Heart left ventricle (tissue), 13 donors: Measurements from ENCODE around the gene FAHD2A.

Experiments
- CTCF ChIP-seq, 12 donors: fragments of 200-600 bp; sonication (generic) in 4 of 12; IDR thresholded peaks; one replicate each; pipeline versions ENCODE4 v1.5.0 to v1.8.0; 2018 to 2022; ENCODE audit warnings: antibody characterized with exemption in 12 of 12, mild to moderate bottlenecking in 5 of 12
- POLR2A ChIP-seq, 2 donors: fragments of 450-650 bp; IDR thresholded peaks; one replicate each; pipeline ENCODE4 v1.6.1; 2017; ENCODE audit warnings: antibody characterized with exemption in 2 of 2, mild to moderate bottlenecking in 2 of 2, moderate library complexity in 2 of 2
- donor health status: ischemic (EF 13 %, LVEDD 7.1; RV severe dilation, severe dysfunction).
- donor health status: DM: no; HTN: yes; CAD: no.
- donor health status: DM: no; HTN: no; CAD: no.
- donor health status: ischemic (EF 25% LVEDD 6.9; RV normal size, moderate dysfunction).
- donor health status: ischemic (EF 25% LVEDD 5.7; RV mildly dilated, moderate dysfunction).
- donor health status: ischemic (EF 35%, LVEDD 5.7; RV mildly dilated, moderate dysfunction).
- donor health status: nonischemic (EF 11% LVEDD 7.7; RV severe dilation, severe dysfunction).
- donor health status: DM: yes; HTN: yes; CAD: no.
- donor health status: PGD.
- donor health status: ischemic (EF 29% LVEDD 5.4; RV normal size, mild dysfunction).
- donor health status: nonischemic (EF 23%, LVEDD 6.1; RV moderate dilation, normal function).

DNA sequence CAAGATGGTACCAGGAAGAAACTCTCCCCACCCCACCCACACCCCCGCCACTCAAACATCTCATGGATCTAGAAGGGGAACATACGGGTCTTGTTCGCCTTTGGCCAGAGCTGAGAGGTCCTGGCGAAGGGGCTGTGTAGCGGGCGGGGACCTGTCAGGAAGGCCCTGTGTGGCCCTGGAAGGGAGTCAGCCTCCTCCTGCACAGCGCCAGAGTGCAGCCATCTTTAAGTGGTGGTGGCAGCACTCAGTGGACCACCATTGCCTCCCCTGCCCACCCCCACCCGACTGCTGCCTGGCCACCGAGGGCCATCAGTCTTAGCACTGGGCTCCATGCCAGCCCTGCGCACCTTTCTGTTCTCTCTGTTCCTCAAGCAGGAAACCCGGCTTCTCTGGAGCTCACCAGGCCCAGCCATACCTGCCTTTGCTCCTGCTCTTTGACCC lies 11.6 kb upstream of the FAHD2A start:
- no peak for TF ChIP-seq CTCF (IDR thresholded peaks at IDR 0.05)
- TF ChIP-seq POLR2A (IDR thresholded peaks at IDR 0.05), result no peak
